ENCODE results near the gene NAA15. TPM values are rescaled to one million over a fixed set of nuclear protein-coding genes. Genes with fewer than 3 reads are reported as not detected.

Gene NAA15
- polyA plus RNA-seq, 1 of the 3 experiments (the other 2 are of a cell fraction): 7.1 TPM

GRCh38 chr4:139458543-139458942 lies 157.2 kb downstream of the NAA15 start:
- Histone ChIP-seq H3K9me3 (no peaks in the 10 kb centered on the region), H3F3A (replicated peaks; ENCODE audit: insufficient read depth) (peaks cover 8% of the 10 kb centered on the region), H3K27me3 (ENCODE audit: insufficient read depth) (no peaks in the 10 kb centered on the region), H3K4me1 (ENCODE audit: control insufficient read depth in 1 of 2, insufficient read depth in 2 of 2, low read depth in 1 of 2, low read length in 1 of 2) (peaks cover 14 to 30% of the 10 kb centered on the region in 2 experiments; a peak in 3 of 4 replicates), H3K9ac (no peak overlapping the region), H4K20me1 (ENCODE audit: insufficient read depth) (peaks cover 38% of the 10 kb centered on the region), H3K9me2 (no peaks in the 10 kb centered on the region), H3K36me3 (replicated peaks in 1 of 2; ENCODE audit: control insufficient read depth in 1 of 2, insufficient read depth in 2 of 2, low read length in 1 of 2) (no peaks in the 10 kb centered on the region), H3K79me2 (ENCODE audit: insufficient read depth) (peaks cover 90% of the 10 kb centered on the region), H3K4me3 (ENCODE audit: low read depth in 2 of 2, low read length in 1 of 2) (no peak overlapping the region), H3K27ac (ENCODE audit: low read depth in 2 of 2, low read length in 1 of 2) (peak overlapping the region in 1 of 2 experiments; percentile 31; a peak in 1 of 4 replicates), H2AFZ (ENCODE audit: low read depth) (no peak overlapping the region), H3K4me2 (0 out of 2 replicates have a peak overlapping the region, but pooled peaks have one; percentile 34)
- no peak for TF ChIP-seq FOSL2 (IDR thresholded peaks at IDR 0.05; ENCODE audit: borderline replicate concordance, low read depth)
- TF ChIP-seq MAX (IDR thresholded peaks at IDR 0.05; ENCODE audit: low read depth): no peak
- TF ChIP-seq EZH2phosphoT487 (IDR thresholded peaks at IDR 0.05; ENCODE audit: borderline replicate concordance, low read depth): no peak
- TF ChIP-seq RFX5 (IDR thresholded peaks at IDR 0.05; ENCODE audit: low read length): no peak
- TF ChIP-seq USF2 (IDR thresholded peaks at IDR 0.05; ENCODE audit: borderline replicate concordance, low read depth, low read length): no peak
- TF ChIP-seq CHD2 (IDR thresholded peaks at IDR 0.05; ENCODE audit: low read length, partially characterized antibody): no peak
- no peak for TF ChIP-seq TAF1 (IDR thresholded peaks at IDR 0.05; ENCODE audit: borderline replicate concordance, low read depth, low read length)
- TF ChIP-seq RAD21 (IDR thresholded peaks at IDR 0.05; ENCODE audit: low read length): no peak
- no peak for TF ChIP-seq RCOR1 (IDR thresholded peaks at IDR 0.05; ENCODE audit: low read length)
- no peak for TF ChIP-seq JUND (IDR thresholded peaks at IDR 0.05)
- no peak for TF ChIP-seq SIN3A (IDR thresholded peaks at IDR 0.05; ENCODE audit: borderline replicate concordance, low read depth, low read length)
- no peak for TF ChIP-seq SMC3 (IDR thresholded peaks at IDR 0.05; ENCODE audit: low read depth, low read length)
- TF ChIP-seq FOXJ3 (CRISPR knock-in tag; IDR thresholded peaks at IDR 0.05): no peak
- no peak for TF ChIP-seq REST (IDR thresholded peaks at IDR 0.05; ENCODE audit: low read depth, low read length)
- no peak for TF ChIP-seq MEF2A (IDR thresholded peaks at IDR 0.05; ENCODE audit: borderline replicate concordance, low read depth)
- CTCF ChIA-PET: no interaction called here
- DNase-seq: no peak
- POLR2A ChIA-PET: no interaction called here
- 100% methylated on average over 1 of the region's 1 CpG for WGBS (ENCODE audit: low lambda C conversion rate)

All from SK-N-SH (cell line).